ENCODE measurements around the gene KLF16. TPM values are rescaled to one million over a fixed set of nuclear protein-coding genes. Genes with fewer than 3 reads are reported as not detected.

The KLF16 gene
- total and polyA plus RNA-seq, 2 donors from 2014 or later = 10.4 to 22.2 TPM

DNA sequence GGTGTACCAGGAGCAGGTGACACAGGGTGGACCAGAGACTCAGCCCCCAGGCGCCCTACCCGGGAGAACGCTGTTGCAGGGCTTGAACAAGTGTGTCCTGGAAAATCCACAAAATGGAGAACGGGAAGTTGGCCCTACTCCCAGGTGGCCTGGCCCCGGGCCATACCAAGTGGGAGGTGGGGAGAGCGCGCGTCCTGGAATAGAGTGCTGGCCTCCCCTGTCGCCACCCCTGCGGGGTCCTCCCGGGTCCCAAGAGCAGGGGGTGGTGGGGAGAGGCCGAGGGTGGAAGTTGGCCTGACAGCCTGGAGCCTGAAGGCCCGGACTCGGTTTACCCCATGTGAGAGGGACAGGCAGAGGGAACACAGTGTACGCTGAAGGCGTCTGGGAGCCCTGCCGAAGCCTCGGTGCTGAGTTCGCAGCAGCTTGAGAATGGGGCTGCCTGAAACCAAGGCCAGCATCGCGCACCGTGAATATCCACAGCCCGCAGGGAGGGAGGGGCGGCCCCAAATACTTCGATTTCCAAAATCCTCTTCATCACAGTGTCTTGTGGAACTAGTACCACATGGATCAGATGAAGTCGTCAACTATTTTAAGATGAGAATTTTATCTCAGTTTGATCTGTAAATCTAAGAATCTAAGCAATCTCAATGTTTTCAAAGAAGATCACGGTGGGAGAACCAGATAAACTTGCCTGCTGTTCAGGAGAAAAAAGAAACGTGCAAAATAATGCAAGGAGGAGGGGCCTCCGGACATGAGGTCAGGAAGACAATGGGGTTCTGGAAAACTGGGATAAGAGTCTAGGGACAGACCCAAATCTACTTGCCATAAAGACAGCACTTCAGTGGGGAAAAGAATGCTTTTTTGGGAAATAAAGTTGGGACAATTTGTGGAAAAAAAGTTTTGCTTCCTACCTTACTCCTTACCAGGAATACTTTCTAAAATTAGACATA, 10.4 kb upstream of the KLF16 start:
- Histone ChIP-seq H3K27ac (ENCODE audit: low read depth in 2 of 2, low read length in 2 of 2) (peak overlapping the region; percentile 4 to 57), H3K9ac (ENCODE audit: low read length in 3 of 3) (peak overlapping the region in 1 of 3 donors; percentile 61), H3K4me3 (ENCODE audit: low read length in 3 of 3) (peak overlapping the region in 1 of 3 donors; percentile 81), H3K4me1 (ENCODE audit: control insufficient read depth in 2 of 3, insufficient read depth in 2 of 3, low read depth in 1 of 3, low read length in 3 of 3) (peaks cover 0 to 28% (median 13%) of the 10 kb centered on the region in 3 donors), H3K36me3 (ENCODE audit: control insufficient read depth in 2 of 3, insufficient read depth in 3 of 3, low read length in 3 of 3) (no peaks in the 10 kb centered on the region), H3K27me3 (ENCODE audit: control insufficient read depth, insufficient read depth, low read length) (no peaks in the 10 kb centered on the region), H3K9me3 (ENCODE audit: control insufficient read depth in 2 of 3, insufficient read depth in 1 of 3, low read length in 3 of 3) (no peaks in the 10 kb centered on the region)
- DNase-seq = peak in 1 of 5 donors; percentile 30
- FAIRE-seq = no peak
- TF ChIP-seq, protein P1, sequence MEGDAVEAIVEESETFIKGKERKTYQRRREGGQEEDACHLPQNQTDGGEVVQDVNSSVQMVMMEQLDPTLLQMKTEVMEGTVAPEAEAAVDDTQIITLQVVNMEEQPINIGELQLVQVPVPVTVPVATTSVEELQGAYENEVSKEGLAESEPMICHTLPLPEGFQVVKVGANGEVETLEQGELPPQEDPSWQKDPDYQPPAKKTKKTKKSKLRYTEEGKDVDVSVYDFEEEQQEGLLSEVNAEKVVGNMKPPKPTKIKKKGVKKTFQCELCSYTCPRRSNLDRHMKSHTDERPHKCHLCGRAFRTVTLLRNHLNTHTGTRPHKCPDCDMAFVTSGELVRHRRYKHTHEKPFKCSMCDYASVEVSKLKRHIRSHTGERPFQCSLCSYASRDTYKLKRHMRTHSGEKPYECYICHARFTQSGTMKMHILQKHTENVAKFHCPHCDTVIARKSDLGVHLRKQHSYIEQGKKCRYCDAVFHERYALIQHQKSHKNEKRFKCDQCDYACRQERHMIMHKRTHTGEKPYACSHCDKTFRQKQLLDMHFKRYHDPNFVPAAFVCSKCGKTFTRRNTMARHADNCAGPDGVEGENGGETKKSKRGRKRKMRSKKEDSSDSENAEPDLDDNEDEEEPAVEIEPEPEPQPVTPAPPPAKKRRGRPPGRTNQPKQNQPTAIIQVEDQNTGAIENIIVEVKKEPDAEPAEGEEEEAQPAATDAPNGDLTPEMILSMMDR (IDR thresholded peaks at IDR 0.05; ENCODE audit: borderline replicate concordance, extremely low read depth, insufficient read depth) = no peak
- intact Hi-C loops (cut with DNase I) = no loop called here

DNA sequence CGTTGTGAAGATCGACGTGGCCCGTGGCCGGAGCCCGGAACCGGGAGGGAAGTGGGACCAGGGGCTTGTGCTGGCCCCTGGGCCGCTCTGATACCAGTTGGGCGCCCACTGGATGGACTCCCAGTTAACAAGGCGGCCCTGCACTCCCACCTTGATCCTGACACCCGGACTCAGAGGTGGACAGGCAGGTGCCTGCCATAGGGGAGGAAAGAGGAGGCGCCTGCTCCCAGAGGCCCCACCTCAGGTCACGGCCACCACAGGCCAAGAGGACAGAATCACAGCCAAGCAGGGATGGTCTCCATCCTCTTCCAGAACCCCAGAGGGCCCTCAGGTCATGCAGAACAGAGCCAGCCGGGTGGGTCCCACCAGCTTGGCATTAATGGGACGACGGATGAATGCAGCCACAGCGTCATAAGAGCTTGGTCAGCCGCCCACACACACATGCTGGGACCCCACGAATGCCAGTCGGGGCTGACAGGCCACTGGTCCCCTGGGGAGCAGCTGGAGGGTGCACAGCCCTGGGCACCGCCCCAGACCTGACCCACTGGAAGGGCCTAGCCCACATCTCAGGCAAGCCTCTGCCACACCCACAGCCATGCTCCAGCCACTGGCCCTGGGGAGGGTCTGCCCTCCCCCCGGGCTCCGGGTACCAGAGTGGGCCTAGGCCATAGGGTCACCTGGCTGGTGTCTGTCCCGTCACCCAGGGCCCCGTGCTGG, 9.6 kb upstream of the KLF16 start:
- intact Hi-C loops (cut with DNase I) = no loop called here
- H3K27ac ChIP-seq (ENCODE audit: low read depth in 2 of 2, low read length in 2 of 2) = peak overlapping the region; percentile 4 to 57
- peak overlapping the region in 1 of 3 donors; percentile 81 for H3K4me3 ChIP-seq (ENCODE audit: low read length in 3 of 3)
- H3K36me3 ChIP-seq (ENCODE audit: control insufficient read depth in 2 of 3, insufficient read depth in 3 of 3, low read length in 3 of 3) = no peaks in the 10 kb centered on the region
- H3K9me3 ChIP-seq (ENCODE audit: control insufficient read depth in 2 of 3, insufficient read depth in 1 of 3, low read length in 3 of 3) = no peaks in the 10 kb centered on the region
- peak overlapping the region in 1 of 3 donors; percentile 61 for H3K9ac ChIP-seq (ENCODE audit: low read length in 3 of 3)
- no peaks in the 10 kb centered on the region for H3K27me3 ChIP-seq (ENCODE audit: control insufficient read depth, insufficient read depth, low read length)
- peak in 2 of 5 donors; percentile 57 to 79 for DNase-seq
- peaks cover 0 to 28% (median 13%) of the 10 kb centered on the region in 3 donors for H3K4me1 ChIP-seq (ENCODE audit: control insufficient read depth in 2 of 3, insufficient read depth in 2 of 3, low read depth in 1 of 3, low read length in 3 of 3)
- FAIRE-seq = no peak
- TF ChIP-seq, protein P1 (IDR thresholded peaks at IDR 0.05; ENCODE audit: borderline replicate concordance, extremely low read depth, insufficient read depth) = no peak

DNA sequence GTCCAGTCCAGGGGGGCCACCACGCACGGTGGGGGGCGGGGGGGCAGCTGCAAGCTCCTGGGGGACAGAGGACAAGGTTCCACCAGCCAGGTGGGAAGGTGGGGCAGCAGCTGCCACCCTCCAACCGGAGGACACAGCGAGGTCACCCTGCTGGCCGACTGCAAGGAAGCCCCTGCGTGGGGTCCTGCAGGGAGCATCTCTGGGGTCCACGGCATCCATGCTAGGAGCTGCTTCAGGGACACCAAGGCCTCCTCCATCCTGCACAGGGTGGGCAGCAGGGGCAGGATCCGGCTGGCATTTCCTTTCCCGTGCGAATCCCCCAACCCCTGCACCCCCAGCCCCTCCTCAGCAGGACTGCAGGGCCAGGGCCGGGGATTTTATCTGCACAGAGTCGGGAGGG, 8.3 kb upstream of the KLF16 start:
- H3K36me3 ChIP-seq (ENCODE audit: control insufficient read depth in 2 of 3, insufficient read depth in 3 of 3, low read length in 3 of 3) = no peaks in the 10 kb centered on the region
- TF ChIP-seq, protein P1 (IDR thresholded peaks at IDR 0.05; ENCODE audit: borderline replicate concordance, extremely low read depth, insufficient read depth) = no peak
- intact Hi-C loops (cut with DNase I) = no loop called here
- no peak overlapping the region for H3K9ac ChIP-seq (ENCODE audit: low read length in 3 of 3)
- FAIRE-seq = no peak
- peaks cover 0 to 26% (median 13%) of the 10 kb centered on the region in 3 donors for H3K4me1 ChIP-seq (ENCODE audit: control insufficient read depth in 2 of 3, insufficient read depth in 2 of 3, low read depth in 1 of 3, low read length in 3 of 3)
- H3K4me3 ChIP-seq (ENCODE audit: low read length in 3 of 3) = no peak overlapping the region
- no peak overlapping the region for H3K27ac ChIP-seq (ENCODE audit: low read depth in 2 of 2, low read length in 2 of 2)
- DNase-seq = peak in 1 of 5 donors; percentile 42
- H3K27me3 ChIP-seq (ENCODE audit: control insufficient read depth, insufficient read depth, low read length) = no peaks in the 10 kb centered on the region
- no peaks in the 10 kb centered on the region for H3K9me3 ChIP-seq (ENCODE audit: control insufficient read depth in 2 of 3, insufficient read depth in 1 of 3, low read length in 3 of 3)

All from kidney (tissue), 14 donors.